H1 (cell line): Measurements from ENCODE around the gene ITGA4. TPM values are rescaled to one million over a fixed set of nuclear protein-coding genes. Genes with fewer than 3 reads are reported as not detected.

Source experiments
- TBP ChIP-seq: IDR thresholded peaks from 2 replicates; pipeline ENCODE4 v1.6.1; 2011; ENCODE audit warnings: low read depth, low read length, improper control_type of control experiment
- polyA plus RNA-seq, 7 experiments: library from polyadenylated mRNA; depleted of rRNA in 3 of 7; stranded (reverse) in 5 of 7; unstranded in 2 of 7; fragments of >200 nt in 5 of 7; fragments of 200-250 nt in 2 of 7; gene quantifications; 1 replicate in 5 of 7; 2 replicates in 1 of 7; 4 replicates in 1 of 7; pipeline versions ENCODE4 v1.2.1 to v1.2.3, GENCODE V29; 2011 to 2013; ENCODE audit warnings: missing spikeins in 2 of 7, mixed read lengths in 2 of 7
- total RNA-seq: library from RNA; stranded (reverse); fragmentation: NEBNext Ultra II Directional; extraction: Animal tissue kit (Norgen Biotek cat#: 25700); gene quantifications from 2 replicates; pipeline ENCODE4 v1.2.1, GENCODE V29; 2021

ITGA4 gene
- total and polyA plus RNA-seq, 2 of the 8 experiments (the other 6 are each of a cell fraction or from before 2014, with no cell fraction given), result 0.60 to 2.1 TPM

GRCh38 chr2:181461056-181461997 is 4.1 kb downstream of the ITGA4 start (continued):
- TF ChIP-seq TBP, result no peak
